ENCODE measurements around the gene HAL. TPM values are rescaled to one million over a fixed set of nuclear protein-coding genes. Genes with fewer than 3 reads are reported as not detected.

Gene HAL
- total RNA-seq, 1 donor from 2014 or later = 1.8 TPM

Other genes with a start within 250 kb of the HAL start
- gene NTN4, start 205.6 kb downstream of the HAL start, total RNA-seq = 97.7 TPM
- 29.1 TPM for gene SNRPF, start 137.4 kb downstream of the HAL start, total RNA-seq
- not detected for gene CCDC38, start 53.7 kb downstream of the HAL start, total RNA-seq
- 0.39 TPM for gene AMDHD1, start 53.0 kb downstream of the HAL start, total RNA-seq
- gene LTA4H, start 39.2 kb upstream of the HAL start, total RNA-seq = 64.0 TPM
- gene ELK3, start 198.0 kb upstream of the HAL start, total RNA-seq = 41.7 TPM

Data from ureter (tissue), 1 donor.